ENCODE measurements around the gene HTR1A.

The HTR1A gene

DNA sequence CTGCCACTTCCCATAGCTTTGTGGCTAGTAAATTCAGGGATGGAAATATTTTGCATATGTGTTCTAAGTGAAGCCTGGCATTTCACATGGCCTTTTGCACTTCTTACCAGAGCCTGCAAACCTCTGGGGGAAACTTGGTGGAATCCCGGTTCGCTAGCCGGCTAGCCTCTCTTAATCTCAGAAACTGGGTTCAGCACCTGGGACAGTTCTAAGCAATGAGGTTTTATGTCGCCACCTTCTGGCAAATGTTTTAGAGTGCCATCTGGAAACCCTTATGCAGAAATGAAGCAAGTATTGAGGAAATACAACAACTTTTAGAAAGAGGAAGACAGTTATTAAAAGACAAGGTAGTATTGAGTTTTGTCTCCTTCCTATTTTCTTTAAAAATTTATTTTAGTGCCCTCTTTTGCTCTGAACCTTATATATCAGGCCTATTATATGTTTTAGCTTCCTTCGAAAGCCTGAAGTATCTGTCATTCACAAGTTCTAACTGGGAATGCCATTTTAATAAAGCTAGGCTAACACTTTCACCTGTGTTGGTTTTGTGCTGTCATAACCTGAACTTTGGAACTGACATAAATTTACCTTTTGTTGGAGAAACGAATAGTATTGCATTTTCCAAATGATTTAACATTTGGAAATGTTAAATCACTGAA lies 963 bp upstream of the HTR1A start:
- no peak overlapping the region for H3K4me3 ChIP-seq (ENCODE audit: low read depth, low read length)
- TF ChIP-seq, protein P1, sequence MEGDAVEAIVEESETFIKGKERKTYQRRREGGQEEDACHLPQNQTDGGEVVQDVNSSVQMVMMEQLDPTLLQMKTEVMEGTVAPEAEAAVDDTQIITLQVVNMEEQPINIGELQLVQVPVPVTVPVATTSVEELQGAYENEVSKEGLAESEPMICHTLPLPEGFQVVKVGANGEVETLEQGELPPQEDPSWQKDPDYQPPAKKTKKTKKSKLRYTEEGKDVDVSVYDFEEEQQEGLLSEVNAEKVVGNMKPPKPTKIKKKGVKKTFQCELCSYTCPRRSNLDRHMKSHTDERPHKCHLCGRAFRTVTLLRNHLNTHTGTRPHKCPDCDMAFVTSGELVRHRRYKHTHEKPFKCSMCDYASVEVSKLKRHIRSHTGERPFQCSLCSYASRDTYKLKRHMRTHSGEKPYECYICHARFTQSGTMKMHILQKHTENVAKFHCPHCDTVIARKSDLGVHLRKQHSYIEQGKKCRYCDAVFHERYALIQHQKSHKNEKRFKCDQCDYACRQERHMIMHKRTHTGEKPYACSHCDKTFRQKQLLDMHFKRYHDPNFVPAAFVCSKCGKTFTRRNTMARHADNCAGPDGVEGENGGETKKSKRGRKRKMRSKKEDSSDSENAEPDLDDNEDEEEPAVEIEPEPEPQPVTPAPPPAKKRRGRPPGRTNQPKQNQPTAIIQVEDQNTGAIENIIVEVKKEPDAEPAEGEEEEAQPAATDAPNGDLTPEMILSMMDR (conservative IDR thresholded peaks at IDR 0.05; ENCODE audit: low read depth, low read length): peak; percentile 85
- DNase-seq (ENCODE audit: low read depth): peak; percentile 85

DNA sequence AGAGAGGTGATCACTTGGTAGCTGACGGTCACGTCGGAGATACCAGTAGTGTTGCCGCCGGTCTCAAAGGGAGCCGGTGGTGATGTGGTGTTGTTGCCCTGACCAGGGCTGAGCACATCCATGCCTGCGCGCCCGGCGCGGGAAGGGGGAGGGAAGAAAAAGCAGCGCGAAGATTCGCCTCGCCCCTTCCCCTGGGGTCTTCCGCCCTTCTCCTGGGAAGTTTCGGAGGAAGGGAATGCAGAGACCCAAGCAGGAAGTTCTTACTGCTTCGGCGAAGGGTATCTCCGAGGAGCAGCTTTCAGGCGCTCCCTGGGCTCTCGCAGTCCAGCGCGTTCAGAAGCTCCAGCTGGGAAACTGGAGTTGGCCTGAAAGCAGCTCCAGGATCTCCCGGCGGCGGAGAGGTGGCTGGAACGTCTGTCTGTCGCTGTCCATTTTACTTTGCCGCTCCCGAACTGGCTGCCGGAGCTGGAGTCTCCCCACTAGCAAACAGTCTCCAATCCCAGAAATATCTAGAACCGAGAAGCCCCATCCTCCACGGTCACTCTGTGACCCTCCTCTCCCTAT lies 565 bp downstream of the HTR1A start:
- DNase-seq (ENCODE audit: low read depth): no peak
- H3K4me3 ChIP-seq (ENCODE audit: low read depth, low read length): no peak overlapping the region
- TF ChIP-seq, protein P1 (conservative IDR thresholded peaks at IDR 0.05; ENCODE audit: low read depth, low read length): no peak

DNA sequence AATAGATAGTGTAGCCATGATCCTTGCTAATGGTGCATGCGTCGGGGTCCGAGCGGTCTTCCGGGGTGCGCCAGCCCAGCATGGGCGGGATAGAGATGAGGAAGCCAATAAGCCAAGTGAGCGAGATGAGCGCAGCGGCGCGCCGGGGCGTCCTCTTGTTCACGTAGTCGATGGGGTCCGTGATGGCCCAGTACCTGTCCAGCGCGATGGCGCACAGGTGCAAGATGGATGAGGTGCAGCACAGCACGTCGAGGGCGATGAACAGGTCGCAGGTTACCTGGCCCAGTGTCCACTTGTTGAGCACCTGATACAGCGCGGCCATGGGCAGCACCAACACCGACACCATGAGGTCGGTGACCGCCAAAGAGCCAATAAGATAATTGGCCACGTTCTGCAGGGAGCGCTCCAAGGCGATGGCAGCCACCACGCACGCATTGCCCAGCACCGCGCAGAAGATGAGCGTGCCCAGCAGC lies 1.1 kb downstream of the HTR1A start:
- TF ChIP-seq, protein P1 (conservative IDR thresholded peaks at IDR 0.05; ENCODE audit: low read depth, low read length): no peak
- no peak overlapping the region for H3K4me3 ChIP-seq (ENCODE audit: low read depth, low read length)
- no peak for DNase-seq (ENCODE audit: low read depth)

DNA sequence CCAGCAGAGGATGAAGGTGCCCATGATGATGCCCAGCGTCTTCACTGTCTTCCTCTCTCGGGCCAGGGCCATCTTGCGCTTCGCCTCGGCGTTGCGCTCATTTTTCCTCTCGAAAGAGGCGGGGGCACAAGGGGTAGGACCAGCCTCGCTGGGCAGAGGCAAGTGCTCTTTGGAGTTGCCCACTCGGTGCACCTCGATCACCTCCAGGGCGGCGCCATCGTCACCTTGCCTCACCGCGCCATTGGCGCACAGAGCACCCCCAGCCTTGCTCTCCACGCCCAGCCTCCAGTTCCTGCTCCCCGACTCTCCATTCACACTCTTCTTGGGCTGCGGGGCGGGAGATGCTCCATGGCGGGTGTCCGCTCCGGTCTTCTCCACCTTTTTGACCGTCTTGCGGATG lies 1.6 kb downstream of the HTR1A start:
- no peak for DNase-seq (ENCODE audit: low read depth)
- TF ChIP-seq, protein P1 (conservative IDR thresholded peaks at IDR 0.05; ENCODE audit: low read depth, low read length): no peak
- no peak overlapping the region for H3K4me3 ChIP-seq (ENCODE audit: low read depth, low read length)

DNA sequence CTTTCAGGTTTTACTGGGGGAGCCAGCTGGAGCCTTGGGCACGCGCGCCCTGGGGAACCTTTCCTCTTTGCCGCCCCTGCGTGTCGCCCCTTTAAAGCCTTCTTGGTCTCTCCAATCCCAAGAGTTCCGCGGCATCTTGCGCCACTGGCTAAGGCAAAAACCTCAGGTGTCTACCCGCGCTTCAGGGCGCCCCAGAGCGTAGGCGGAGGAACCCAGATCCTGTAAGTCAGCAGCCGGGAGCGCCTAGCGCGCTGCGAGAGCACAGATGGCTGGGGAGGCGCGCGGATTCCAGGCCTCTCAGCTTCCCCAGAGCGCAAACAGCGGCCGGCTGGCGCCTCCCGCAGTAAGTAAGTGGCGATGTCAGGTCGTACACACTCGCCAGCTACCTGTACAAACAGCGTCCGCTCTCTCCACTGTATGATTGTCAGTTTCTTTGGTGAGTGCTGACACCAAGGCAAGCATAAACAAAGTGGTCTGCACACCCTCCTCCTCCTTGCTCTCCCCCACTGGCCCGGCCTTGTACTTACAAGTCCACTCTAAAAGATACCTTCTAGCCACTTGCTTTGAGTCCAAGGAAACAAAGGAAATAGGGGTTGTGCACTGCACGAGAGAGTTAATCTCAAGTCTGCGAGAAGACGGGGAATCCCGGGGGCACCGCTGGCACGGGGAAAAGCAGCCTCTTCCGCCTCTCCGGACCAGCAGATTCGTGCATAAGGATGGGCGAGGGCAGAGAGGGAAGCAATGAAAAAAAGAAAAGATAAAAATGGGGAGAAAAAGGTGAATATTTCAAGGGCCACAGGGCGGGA lies 2.9 kb downstream of the HTR1A start:
- no peak for DNase-seq (ENCODE audit: low read depth)
- no peak overlapping the region for H3K4me3 ChIP-seq (ENCODE audit: low read depth, low read length)
- TF ChIP-seq, protein P1 (conservative IDR thresholded peaks at IDR 0.05; ENCODE audit: low read depth, low read length): no peak

DNA sequence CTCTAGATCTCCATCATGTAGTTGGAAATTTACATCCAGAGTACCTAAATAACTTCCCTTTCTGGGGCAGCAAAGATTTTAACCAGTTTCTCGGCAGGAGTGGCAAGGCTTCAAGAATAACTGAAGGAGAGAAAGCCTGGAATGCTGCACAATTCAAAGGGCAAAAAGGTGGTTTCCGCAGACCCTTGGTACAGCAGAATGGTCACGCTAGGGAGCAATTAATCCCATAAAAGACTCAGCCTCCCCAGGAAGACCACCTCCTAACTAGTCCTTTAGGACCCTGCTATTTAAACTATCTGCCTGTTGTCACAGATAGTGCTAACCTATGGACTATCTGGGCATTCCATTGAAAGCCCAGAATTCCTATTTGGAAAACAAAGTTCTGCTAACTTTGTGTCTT lies 3.6 kb downstream of the HTR1A start:
- no peak for DNase-seq (ENCODE audit: low read depth)
- TF ChIP-seq, protein P1 (conservative IDR thresholded peaks at IDR 0.05; ENCODE audit: low read depth, low read length): no peak

More for the DNA sequence above, 3.6 kb downstream of the HTR1A start:
- H3K4me3 ChIP-seq (ENCODE audit: low read depth, low read length): no peak overlapping the region

All from choroid plexus epithelial cell (primary cell).